ENCODE data around the gene MYB.
"Not testable (repeated sequence)": the region's sequence is repeated elsewhere in the genome, so short reads cannot be mapped to it uniquely, and the experiment has no call there.

MYB gene

GRCh38 chr6:135147637-135148592 is 33.2 kb upstream of the MYB start:
- intact Hi-C loops (cut with DNase I; ENCODE audit: low total_unique reads), result no loop called here
- Histone ChIP-seq H3K27ac (no peak overlapping the region), H3K4me3 (no peak overlapping the region), H3K27me3 (no peaks in the 10 kb centered on the region), H3K4me1 (no peaks in the 10 kb centered on the region), H3K36me3 (no peaks in the 10 kb centered on the region), H3K9me3 (peaks cover 0 to 4% (median 0%) of the 10 kb centered on the region in 3 donors)
- TF ChIP-seq CTCF (IDR thresholded peaks at IDR 0.05), result no peak
- DNase-seq, result no peak

- H3K36me3 ChIP-seq, result no peaks in the 10 kb centered on the region
- H3K4me3 ChIP-seq, result no peak overlapping the region
- no peaks in the 10 kb centered on the region for H3K27me3 ChIP-seq
- no peak for TF ChIP-seq CTCF (IDR thresholded peaks at IDR 0.05)
- no peak for DNase-seq
- H3K4me1 ChIP-seq, result no peaks in the 10 kb centered on the region
- no peak overlapping the region for H3K27ac ChIP-seq
- intact Hi-C loops (cut with DNase I; ENCODE audit: low total_unique reads), result no loop called here
- peaks cover 0 to 4% (median 0%) of the 10 kb centered on the region in 3 donors for H3K9me3 ChIP-seq
Measured at GRCh38 chr6:135148889-135149288, 32.2 kb upstream of the MYB start.

GRCh38 chr6:135149376-135149775 is 31.7 kb upstream of the MYB start:
- TF ChIP-seq CTCF (IDR thresholded peaks at IDR 0.05), result no peak
- Histone ChIP-seq H3K4me1 (no peaks in the 10 kb centered on the region), H3K36me3 (no peaks in the 10 kb centered on the region), H3K9me3 (peaks cover 0 to 4% (median 0%) of the 10 kb centered on the region in 3 donors), H3K27me3 (no peaks in the 10 kb centered on the region), H3K27ac (no peak overlapping the region), H3K4me3 (no peak overlapping the region)
- DNase-seq, result no peak
- intact Hi-C loops (cut with DNase I; ENCODE audit: low total_unique reads), result no loop called here

GRCh38 chr6:135150481-135150880 is 30.6 kb upstream of the MYB start:
- H3K27me3 ChIP-seq; DNase-seq; intact Hi-C loops (cut with DNase I; ENCODE audit: low total_unique reads); H3K36me3 ChIP-seq; H3K4me3 ChIP-seq; H3K4me1 ChIP-seq; H3K27ac ChIP-seq; H3K9me3 ChIP-seq: not testable (repeated sequence)

- not testable (repeated sequence) for H3K36me3 ChIP-seq
Measured at GRCh38 chr6:135154125-135154524, 27.0 kb upstream of the MYB start.

GRCh38 chr6:135158397-135158796 is 22.7 kb upstream of the MYB start:
- Histone ChIP-seq H3K27me3 (no peaks in the 10 kb centered on the region), H3K9me3 (no peaks in the 10 kb centered on the region), H3K36me3 (no peaks in the 10 kb centered on the region), H3K27ac (no peak overlapping the region), H3K4me3 (no peak overlapping the region), H3K4me1 (no peaks in the 10 kb centered on the region)
- TF ChIP-seq CTCF (IDR thresholded peaks at IDR 0.05), result no peak
- intact Hi-C loops (cut with DNase I; ENCODE audit: low total_unique reads), result no loop called here
- DNase-seq, result no peak

More at GRCh38 chr6:135154125-135154524, 27.0 kb upstream of the MYB start:
- H3K27me3 ChIP-seq; intact Hi-C loops (cut with DNase I; ENCODE audit: low total_unique reads); H3K4me3 ChIP-seq; DNase-seq; H3K4me1 ChIP-seq; H3K27ac ChIP-seq; H3K9me3 ChIP-seq: not testable (repeated sequence)
